ENCODE results near the gene POLR1D.

DNA sequence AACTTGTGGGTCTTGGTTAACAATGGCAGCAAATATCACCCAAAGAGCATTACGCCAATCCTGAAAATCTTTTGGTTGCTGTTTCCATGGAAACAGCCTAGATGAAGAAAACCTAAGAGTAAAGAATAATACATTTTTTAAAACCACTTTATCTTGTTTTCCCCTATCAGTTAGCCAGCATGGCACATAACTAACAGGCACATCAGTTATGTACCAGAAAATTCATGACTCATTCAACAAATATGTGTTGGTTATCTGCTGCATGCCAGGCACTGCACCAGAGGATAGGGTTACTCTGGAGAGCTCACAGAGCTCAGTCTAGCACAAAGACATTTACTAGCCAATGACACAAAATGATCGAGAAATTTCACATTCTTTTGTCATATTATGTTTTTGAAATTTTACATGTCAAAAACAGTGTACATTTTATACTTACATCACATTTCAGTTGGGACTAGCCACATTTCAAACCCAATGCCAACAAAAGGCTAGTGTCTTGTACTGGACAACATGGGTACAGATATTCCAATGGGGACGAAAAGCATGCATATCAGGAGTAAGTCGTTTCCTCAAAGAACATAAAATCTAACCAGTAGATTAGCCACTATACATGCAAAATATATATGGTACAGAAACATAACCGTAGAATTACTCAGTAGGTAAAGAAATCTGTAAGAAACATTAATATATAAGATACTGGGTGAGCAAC lies 21.7 kb upstream of the POLR1D start:
- TF ChIP-seq, protein P1, sequence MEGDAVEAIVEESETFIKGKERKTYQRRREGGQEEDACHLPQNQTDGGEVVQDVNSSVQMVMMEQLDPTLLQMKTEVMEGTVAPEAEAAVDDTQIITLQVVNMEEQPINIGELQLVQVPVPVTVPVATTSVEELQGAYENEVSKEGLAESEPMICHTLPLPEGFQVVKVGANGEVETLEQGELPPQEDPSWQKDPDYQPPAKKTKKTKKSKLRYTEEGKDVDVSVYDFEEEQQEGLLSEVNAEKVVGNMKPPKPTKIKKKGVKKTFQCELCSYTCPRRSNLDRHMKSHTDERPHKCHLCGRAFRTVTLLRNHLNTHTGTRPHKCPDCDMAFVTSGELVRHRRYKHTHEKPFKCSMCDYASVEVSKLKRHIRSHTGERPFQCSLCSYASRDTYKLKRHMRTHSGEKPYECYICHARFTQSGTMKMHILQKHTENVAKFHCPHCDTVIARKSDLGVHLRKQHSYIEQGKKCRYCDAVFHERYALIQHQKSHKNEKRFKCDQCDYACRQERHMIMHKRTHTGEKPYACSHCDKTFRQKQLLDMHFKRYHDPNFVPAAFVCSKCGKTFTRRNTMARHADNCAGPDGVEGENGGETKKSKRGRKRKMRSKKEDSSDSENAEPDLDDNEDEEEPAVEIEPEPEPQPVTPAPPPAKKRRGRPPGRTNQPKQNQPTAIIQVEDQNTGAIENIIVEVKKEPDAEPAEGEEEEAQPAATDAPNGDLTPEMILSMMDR (IDR thresholded peaks at IDR 0.05; ENCODE audit: borderline replicate concordance, extremely low read depth, low read length, poor library complexity, severe bottlenecking), result no peak
- no peak for TF ChIP-seq EZH2 (IDR thresholded peaks at IDR 0.05; ENCODE audit: borderline replicate concordance, low read depth, low read length, severe bottlenecking)
